ENCODE data around the gene MMP15. TPM values are rescaled to one million over a fixed set of nuclear protein-coding genes. Genes with fewer than 3 reads are reported as not detected.
A peak's percentile ranks its signal among the peaks of the same experiment; 100 is the strongest.

MMP15 gene
- polyA plus RNA-seq, 3 donors, result 10.9 to 17.9 (median 14.9) TPM

DNA sequence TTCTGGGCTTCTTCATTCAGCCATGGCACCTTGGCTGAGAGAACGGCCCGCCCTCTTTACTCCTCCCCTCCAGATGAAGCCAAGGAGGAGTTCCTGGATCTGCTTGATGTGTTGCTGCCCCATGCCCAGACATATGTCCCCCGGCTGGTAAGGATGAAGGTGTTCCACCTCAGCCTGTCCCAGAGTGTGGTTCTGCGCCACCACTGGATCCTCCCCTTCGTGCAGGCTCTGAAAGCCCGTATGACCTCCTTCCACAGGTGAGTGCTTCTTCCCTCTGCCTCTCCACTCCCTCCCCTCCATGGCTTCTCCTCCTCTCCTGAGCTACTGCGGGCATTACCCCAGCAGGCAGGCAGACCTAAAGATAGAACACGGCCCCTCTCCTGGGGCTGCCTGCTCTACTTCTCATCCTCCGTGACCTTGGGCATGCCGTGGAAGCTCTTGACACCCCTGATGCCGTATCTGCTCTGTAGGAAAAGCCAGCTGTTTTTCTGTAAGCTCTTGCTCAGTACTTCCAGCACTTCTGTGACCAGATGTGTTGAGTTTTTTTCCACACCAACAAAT lies 15.6 kb upstream of the MMP15 start:
- no peak for DNase-seq (ENCODE audit: extremely low read depth in 1 of 11, low read depth in 9 of 11, low spot score in 4 of 11)

DNA sequence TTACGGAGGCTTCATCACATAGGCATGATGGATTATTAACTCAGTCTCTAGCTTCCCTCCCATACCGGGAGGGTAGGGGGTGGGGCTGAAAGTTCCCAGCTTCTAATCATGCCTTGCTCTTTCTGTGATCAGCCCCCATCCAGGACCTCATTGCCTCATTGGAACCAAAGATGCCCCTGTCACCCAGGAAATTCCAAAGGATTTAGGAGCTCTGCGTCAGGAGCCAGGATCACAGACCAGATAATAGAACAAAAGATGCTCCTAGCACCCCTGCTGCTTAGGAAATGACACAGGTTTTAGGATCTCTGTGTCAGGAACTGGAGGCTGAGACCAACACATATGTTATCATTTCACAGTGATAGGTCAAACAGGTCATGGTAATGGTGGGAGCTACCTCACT lies 14.7 kb upstream of the MMP15 start:
- no peak for DNase-seq (ENCODE audit: extremely low read depth in 1 of 11, low read depth in 9 of 11, low spot score in 4 of 11)

DNA sequence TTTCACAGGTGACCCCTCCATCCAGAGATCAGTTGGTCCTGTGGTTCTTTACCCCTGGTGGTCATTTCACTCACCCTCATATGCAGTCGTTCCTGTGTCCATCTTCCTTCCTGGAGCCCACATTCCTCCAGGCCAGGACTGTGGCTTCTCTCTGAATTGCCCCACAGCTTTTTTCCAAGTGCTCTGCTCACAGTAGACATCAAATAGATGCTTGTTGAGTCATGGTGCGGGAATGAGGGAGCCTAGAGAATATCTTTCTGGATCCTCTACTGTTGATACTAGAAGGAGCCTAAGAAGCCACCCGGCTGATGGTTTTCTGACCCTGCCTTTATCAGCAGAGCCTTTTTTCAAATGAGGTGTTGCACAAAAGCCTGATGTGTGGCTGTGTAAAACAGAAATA lies 13.9 kb upstream of the MMP15 start:
- DNase-seq (ENCODE audit: extremely low read depth in 1 of 11, low read depth in 9 of 11, low spot score in 4 of 11), result no peak

DNA sequence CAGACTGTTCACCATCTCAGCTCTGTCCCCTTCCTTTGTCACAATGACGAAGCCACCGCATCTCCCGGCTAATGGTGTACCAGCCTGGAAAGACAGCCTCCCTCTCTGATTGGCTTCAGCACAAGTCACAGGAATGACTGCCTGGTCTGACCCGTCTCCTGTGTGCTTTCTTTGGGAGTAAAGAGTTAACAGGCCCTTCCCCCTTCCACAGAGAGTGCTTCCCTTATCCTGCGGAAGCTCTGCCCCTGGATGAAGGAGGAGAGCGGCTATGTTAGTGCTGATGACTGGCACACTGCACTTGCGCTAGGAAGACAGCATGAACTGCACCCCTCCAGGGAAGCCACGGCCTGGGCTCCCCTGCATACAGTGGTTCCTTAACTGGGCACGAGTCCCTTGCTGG lies 13.1 kb upstream of the MMP15 start:
- no peak for DNase-seq (ENCODE audit: extremely low read depth in 1 of 11, low read depth in 9 of 11, low spot score in 4 of 11)

DNA sequence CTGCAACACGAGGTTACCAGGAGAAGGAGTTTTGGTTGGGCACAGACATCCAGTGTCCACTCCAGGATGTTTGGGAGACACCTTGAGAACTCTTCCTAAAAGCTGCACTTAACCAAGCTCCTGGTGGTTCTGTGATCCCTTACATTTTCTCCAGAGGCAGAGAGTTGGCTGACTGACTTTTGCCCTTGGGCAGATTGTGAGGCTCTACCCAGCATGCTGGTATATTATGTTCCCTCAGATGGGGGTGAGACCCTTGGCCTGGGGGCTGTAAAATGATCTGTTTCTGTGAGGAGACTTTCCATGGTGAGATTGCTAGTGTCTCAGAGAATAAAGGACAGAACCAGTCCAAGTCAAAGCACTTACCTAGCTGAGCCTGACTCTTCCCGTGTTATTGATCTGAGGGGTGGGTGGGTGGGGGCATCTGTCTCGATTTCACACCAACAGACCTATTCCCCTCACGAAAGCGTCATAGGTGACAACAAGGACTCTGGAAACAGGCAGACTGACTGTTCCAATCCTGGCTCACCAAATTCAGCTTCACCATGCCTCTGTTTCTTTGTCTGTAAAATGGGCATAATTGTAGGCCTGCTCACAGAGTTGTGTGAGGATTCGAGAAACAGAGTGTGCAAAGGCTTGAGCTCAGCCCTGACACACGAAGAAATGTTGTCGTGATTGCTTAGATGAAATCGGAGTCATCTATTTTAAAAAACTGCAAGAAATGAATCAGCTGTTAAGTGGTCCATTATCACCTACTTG lies 12.2 kb upstream of the MMP15 start:
- DNase-seq (ENCODE audit: extremely low read depth in 1 of 11, low read depth in 9 of 11, low spot score in 4 of 11), result no peak

DNA sequence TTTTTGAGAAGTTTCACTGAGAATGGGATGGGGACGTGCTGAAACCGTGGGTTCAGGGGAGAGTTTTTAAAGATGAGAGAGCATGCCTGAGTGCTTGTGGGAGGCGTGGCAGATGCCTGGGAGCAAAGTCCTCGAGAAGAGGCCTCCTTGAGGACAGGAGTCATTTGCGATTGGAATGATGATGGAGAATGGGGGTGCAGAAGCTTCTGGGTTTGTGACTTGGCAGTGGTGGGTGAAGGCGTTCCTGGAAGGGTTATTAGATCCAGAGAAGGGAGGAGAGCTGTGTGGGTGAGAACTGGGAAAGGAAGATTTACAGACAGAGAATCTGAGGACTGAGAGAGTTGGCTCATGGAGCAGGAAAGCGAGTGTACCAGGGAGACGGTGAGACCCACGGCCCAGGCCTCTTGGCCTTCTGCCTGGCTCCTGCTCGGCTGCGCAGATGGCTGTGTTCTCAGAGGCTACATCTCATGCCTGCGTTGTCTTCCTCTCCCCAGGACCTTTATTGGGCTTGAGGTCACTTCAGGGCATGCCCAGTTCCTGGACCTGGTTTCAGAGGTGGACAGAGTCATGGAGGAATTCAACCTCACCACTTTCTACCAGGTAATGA lies 8.6 kb upstream of the MMP15 start:
- no peak for DNase-seq (ENCODE audit: extremely low read depth in 1 of 11, low read depth in 9 of 11, low spot score in 4 of 11)

DNA sequence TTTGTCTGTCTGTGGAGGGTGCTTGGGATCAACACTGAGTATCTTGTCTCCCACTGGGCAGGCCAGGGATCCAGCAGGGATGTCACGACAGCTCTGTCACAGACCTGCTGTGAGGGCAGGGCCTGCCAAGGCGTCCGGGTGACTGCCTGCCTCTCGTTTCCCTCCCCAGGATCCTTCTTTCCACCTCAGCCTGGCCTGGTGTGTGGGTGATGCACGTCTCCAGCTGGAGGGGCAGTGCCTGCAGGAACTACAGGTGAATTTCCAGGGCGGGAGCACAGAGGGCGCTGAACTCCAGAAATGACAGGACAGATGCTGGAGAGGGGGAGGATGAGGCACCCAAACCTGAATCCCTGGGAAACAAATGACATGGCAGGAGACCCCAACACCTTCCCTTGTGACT lies 6.8 kb upstream of the MMP15 start:
- DNase-seq (ENCODE audit: extremely low read depth in 1 of 11, low read depth in 9 of 11, low spot score in 4 of 11), result no peak

DNA sequence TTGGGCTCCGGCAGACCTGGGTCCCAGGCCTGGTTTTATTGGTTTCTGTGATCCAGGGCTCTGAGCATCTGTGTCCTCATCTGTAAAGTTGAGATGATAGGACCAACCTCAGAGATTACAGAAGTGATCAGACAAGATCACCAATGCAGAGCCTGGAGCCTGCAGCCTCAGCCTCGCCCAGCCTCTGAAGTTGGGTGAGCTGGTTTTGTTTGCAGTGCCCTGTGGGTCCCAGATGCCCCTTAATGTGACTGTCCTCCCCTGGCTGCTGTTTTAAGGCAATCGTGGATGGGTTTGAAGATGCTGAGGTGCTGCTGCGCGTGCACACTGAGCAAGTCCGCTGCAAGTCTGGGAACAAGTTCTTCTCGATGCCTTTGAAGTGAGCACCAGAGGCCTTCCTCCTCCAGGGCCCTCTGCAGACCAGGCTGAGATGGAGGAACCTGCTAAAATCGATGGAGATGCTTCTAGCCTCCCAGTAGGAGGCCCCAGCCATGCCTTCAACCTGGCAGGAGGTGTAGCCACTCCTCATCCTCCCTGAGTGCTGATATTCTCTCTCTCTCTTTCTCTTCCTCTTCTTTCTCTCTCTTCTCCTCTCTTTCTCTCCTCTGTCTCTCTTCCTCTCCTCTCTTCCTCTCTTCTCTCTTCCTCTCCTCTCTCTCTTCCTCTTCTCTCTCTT lies 5.6 kb upstream of the MMP15 start:
- no peak for DNase-seq (ENCODE audit: extremely low read depth in 1 of 11, low read depth in 9 of 11, low spot score in 4 of 11)

DNA sequence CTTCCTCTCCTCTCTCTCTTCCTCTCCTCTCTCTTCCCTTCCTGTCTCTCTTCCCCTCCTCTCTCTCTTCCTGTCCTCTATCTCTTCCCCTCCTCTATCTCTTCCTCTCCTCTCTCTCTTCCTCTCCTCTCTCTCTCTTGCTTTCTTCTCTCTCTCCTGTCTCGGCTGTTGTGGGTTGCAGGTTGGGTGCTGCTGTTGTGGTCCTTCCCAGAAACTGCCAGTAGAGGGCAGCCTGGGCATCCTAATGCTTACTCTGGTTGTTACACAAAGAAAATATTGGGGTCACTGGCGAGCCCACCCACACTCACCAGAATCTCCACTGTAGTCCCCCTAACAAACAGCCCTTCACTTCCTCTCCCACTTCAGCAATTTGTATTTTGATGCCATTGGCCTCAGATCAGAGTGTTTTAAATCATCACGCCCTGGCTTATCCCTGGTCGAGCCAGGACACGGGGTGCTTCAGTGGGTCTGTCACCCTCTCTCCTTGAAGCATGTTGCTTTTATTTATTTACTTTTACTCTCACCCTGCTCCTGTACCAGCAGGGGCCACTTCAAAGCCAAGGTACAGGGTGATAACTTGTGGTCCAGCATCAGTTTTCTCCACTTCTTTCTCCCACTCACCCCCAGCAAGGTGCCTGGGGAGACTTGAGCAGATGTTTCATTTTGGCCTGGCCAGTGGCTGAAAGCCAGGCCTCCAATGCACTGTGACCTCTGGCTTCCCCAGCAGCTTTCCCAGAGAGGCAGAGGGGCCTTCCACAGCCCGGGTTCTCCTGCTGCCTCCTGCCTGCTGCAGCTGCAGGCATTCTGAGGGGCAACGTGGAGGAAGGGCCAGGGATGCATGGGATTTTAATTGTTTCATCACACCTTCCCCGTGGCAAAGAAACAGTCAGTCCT lies 4.7 kb upstream of the MMP15 start:
- peak in 1 of 11 donors; percentile 54 for DNase-seq (ENCODE audit: extremely low read depth in 1 of 11, low read depth in 9 of 11, low spot score in 4 of 11)

DNA sequence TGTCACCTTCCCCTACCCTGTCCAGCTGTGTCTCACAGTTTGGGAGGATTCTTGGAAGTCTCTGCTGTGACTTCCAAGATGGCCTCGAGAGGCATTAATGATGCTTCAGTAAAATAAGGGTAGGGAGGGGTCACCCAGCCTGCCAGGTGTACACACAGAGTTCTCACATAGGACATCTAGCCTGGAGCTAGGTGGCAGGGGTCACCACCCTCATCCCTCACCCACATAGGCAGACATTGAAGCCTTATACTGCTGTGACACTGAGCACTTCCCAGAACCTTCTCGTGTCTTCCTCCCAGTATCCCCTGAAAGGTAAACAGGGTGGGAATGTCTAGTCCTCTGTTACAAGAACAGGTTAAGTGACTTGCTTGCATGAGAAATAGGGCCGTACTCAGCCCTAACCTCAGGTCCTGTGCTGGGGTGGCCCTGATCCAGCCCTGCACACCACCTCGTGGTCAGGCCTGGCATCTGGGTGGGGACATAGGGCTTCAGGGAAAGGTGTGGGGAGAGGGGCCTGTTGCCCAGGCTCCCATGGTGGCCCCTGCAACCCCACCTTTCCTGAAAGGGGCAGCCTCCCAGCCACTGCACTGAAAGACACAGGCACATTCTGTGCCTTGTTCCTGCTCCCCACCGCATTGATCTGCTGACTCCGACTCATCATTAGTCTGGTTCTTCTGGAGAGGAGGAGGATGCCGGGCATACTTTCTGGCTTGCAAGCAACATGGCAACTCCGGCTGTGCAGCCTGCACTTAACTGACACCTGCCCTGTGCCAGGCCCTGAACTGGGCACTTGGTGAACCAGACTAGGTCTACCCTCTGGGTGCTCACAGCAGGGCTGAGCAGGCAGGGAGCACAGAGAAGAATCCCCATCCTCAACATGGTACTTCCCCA lies 3.6 kb upstream of the MMP15 start:
- no peak for DNase-seq (ENCODE audit: extremely low read depth in 1 of 11, low read depth in 9 of 11, low spot score in 4 of 11)

DNA sequence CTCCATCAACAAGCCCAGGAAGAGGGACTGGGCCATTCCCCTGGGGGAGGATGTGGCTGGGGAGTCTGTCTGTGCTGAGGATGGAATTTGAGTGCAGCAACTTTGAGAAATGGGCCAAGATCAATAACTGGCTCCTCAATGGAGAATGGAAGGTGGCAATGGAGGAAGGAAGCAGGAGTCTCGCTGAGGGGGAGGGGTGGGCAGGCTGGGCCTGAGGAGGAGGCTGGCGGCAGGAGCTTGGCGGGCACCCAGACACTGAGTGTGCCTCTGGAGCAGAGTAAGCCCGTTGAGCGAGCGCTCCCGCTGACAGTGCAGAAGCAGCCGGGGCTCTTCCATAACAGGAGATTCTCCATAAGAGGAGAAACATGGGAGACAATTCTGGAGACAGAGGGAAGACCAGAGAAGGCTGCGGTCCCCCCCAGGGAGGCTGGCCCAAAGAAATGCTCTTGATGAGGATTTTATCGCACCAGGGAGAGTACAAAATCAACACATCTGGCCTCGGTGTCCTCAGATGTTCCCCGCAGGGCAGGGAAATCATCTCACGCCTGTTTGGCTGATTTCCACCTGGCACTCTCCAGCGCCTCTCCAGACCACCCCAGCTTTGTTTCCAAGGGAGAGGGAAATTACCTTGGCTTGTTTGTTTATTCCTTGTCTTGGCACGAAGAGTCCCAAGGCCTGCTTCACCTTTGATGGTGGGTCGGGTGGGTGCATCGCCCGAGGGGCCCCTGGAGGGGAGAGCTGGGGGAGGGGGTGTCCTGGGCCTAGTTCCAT lies 2.8 kb upstream of the MMP15 start:
- no peak for DNase-seq (ENCODE audit: extremely low read depth in 1 of 11, low read depth in 9 of 11, low spot score in 4 of 11)

DNA sequence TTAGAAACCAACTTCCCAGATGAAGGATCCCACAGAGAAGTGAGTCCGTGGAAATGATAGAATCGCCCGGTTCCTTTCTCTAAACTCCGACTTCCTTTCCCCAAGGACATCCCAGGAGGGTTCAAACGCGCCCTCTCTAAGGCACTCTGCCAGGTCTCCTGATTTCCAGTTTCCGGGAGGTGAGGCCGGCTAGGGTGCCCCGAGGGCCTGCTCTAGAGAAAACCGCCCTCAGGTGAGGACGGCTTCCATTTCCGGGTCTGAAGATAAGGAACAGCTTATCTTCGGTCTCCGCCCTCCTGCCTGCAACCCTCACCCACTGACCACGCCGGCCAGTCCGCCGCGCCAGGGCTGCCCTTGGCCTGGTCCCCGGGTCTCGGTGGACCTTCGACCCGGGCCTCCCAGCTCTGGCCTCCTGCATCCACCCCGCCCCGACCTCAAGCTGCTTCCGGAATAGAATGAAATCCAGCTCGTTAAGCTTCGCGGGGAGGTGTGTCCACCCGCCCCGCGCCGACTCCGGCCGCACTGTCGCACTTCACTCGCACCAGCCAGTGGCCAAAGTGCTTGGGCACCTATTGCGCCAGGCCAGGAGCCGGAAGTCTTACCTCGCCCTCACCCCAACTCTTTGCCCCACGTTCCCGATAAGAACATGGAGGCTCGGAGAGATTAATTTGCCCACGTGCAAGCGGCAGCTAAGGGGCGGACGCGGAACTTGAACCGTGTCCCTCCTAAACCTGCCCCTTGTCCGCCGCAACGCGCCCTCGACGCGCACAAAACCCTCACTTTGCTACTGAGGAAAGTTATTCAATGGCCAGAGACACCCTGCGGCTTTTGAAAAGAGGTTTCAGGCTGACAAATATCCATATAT lies 836 bp upstream of the MMP15 start:
- peak in 1 of 11 donors; percentile 18 for DNase-seq (ENCODE audit: extremely low read depth in 1 of 11, low read depth in 9 of 11, low spot score in 4 of 11)

DNA sequence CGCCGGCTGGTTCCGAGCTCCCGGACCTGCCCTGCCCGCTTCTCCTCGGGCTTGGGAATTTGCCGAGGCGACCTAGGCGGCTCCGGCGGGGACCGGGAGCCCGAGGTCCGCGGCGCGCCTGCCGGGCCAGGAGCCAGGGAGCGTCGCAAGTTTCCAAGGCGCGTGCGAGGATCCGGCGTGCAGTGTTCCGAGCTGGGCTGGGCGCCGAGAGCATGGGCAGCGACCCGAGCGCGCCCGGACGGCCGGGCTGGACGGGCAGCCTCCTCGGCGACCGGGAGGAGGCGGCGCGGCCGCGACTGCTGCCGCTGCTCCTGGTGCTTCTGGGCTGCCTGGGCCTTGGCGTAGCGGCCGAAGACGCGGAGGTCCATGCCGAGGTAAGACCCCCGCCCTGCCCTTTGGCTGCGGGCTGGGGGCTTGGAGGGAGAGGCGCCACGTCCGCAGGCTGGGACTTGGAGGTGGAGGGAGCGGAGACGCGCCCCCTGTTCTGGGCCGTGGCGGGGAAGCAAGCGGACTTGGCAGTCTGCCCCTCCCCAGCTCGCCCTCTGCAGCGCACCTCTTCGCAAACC lies 668 bp downstream of the MMP15 start:
- DNase-seq (ENCODE audit: extremely low read depth in 1 of 11, low read depth in 9 of 11, low spot score in 4 of 11), result no peak

DNA sequence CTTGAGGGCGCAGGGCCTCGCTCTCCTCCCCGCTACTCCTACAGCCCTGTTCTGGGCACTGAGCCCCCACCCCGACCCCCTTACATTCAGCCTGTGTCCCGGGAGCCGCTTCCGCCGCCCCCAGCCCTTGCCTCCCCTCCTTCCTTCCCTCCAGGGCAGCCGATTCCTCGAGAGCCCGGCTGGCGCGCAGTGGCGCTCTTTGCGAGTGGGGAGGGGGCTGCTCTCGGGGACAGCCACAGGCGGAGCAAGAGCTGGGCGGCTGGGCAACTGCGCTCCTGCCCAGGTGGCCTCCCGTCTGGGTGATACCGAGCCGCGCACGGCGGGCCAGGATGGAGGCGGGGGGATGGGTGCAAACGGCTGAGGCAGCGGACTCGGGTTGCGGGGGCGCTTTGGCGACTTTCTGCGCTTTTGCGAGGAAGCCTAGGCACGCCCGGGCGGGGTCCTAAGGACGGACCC lies 1.2 kb downstream of the MMP15 start:
- DNase-seq (ENCODE audit: extremely low read depth in 1 of 11, low read depth in 9 of 11, low spot score in 4 of 11), result no peak

DNA sequence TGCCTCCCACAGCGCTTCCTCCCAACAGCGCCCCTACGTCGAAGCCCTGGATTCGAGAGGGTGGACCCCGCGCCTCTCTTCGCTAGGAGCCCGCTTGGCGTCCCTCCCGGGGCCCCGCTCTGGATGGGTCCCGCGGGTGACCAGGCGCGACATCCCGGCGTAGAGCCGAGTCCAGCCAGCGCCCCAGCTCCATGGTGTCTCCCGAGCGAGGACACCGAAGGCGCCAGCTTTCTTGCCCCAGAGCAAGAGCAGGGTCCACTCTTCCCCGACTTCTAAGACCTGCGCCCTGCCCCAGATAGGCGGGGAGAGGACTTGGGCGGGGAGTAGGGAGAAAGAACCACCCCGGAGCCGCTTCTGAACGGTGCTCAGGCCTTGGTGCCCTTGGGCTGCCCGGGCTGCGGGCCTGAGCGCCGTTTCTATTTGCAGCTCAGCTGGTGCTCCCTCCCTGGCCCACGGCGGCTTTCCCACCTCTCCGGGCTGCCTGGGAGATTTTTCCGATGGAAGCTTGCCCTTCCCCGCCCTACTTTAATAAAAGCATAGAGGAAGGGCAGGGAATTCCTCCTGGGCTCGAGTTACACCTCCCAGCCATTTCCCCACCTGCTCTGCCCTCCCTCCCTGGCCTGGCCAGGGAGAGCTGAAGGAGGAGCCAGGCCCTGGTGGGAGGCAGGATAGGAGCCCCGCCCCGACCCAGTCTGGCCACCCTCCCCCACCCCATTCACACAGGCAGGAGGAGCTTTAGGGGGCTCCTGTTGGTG lies 1.8 kb downstream of the MMP15 start:
- peak in 1 of 11 donors; percentile 56 for DNase-seq (ENCODE audit: extremely low read depth in 1 of 11, low read depth in 9 of 11, low spot score in 4 of 11)
